ENCODE measurements around the gene AGBL3. TPM values are rescaled to one million over a fixed set of nuclear protein-coding genes. Genes with fewer than 3 reads are reported as not detected.
A peak's percentile ranks its signal among the peaks of the same experiment; 100 is the strongest.
"Not testable (repeated sequence)": the region's sequence is repeated elsewhere in the genome, so short reads cannot be mapped to it uniquely, and the experiment has no call there.

Gene AGBL3
- total and polyA plus RNA-seq, 7 experiments from 2014 or later, result 0.51 to 6.6 (median 2.9) TPM

DNA sequence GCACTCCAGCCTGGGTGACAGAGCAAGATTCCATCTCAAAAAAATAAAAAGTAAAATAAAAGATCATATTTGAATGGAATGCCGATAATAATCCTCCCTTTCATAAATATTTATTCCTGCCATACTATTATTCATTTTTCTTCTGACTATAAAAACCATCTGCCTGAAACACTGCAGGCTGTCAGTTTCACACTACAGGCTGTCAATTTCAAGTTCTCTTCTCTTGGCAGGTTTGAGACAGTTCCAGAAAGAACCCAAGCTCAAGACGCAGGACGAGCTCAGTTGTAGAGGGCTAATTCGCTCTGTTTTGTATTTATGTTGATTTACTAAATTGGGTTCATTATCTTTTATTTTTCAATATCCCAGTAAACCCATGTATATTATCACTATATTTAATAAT lies 18.2 kb upstream of the AGBL3 start:
- DNase-seq, result no peak
- H3K27me3 Mint-ChIP-seq, result peaks cover 0 to 27% (median 7%) of the 10 kb centered on the region in 5 donors
- H3K4me3 Mint-ChIP-seq, result no peak overlapping the region
- H3K36me3 Mint-ChIP-seq, result no peaks in the 10 kb centered on the region
- Histone ChIP-seq H3K36me3 (ENCODE audit: control insufficient read depth in 2 of 3, insufficient read depth in 3 of 3, low read length in 3 of 3) (no peaks in the 10 kb centered on the region), H3K4me3 (ENCODE audit: low read length) (no peak overlapping the region), H3K27ac (ENCODE audit: low read depth, low read length) (no peak overlapping the region), H3K9me3 (ENCODE audit: control insufficient read depth in 2 of 3, low read length in 3 of 3) (no peaks in the 10 kb centered on the region), H3K4me1 (ENCODE audit: control insufficient read depth in 2 of 2, insufficient read depth in 2 of 2, low read length in 2 of 2) (no peaks in the 10 kb centered on the region), H3K27me3 (ENCODE audit: control insufficient read depth in 2 of 2, insufficient read depth in 2 of 2, low read length in 2 of 2) (no peaks in the 10 kb centered on the region)
- H3K9me3 Mint-ChIP-seq, result no peaks in the 10 kb centered on the region
- H3K4me1 Mint-ChIP-seq, result peaks cover 0 to 13% (median 8%) of the 10 kb centered on the region in 7 donors
- no peak overlapping the region for H3K27ac Mint-ChIP-seq
- POLR2A ChIA-PET, result no interaction called here
- intact Hi-C loops (cut with micrococcal nuclease), result no loop called here
- no peak for ATAC-seq
- CTCF ChIA-PET, result interaction anchor here (1.3 kb wide), 1 partner anchor 18 kb away, joined by 3 read pairs; the partner anchor contains the start of gene AGBL3

GRCh38 chr7:134981645-134982044 lies 4.7 kb upstream of the AGBL3 start:
- H3K27me3 ChIP-seq (ENCODE audit: control insufficient read depth in 2 of 2, insufficient read depth in 2 of 2, low read length in 2 of 2); H3K27ac ChIP-seq (ENCODE audit: low read depth, low read length); H3K9me3 ChIP-seq (ENCODE audit: control insufficient read depth in 2 of 3, low read length in 3 of 3); H3K27me3 Mint-ChIP-seq; POLR2A ChIA-PET; H3K4me1 ChIP-seq (ENCODE audit: control insufficient read depth in 2 of 2, insufficient read depth in 2 of 2, low read length in 2 of 2); H3K36me3 ChIP-seq (ENCODE audit: control insufficient read depth in 2 of 3, insufficient read depth in 3 of 3, low read length in 3 of 3); H3K4me3 ChIP-seq (ENCODE audit: low read length); H3K4me3 Mint-ChIP-seq; H3K27ac Mint-ChIP-seq; H3K36me3 Mint-ChIP-seq; DNase-seq; ATAC-seq; H3K9me3 Mint-ChIP-seq; CTCF ChIA-PET: not testable (repeated sequence)
- intact Hi-C loops (cut with micrococcal nuclease), result loop anchor here in 1 of 2 donors (10.0 kb wide), 1 partner anchor 993 kb away; the partner anchor contains the start of gene MTPN
- H3K4me1 Mint-ChIP-seq, result peaks cover 4 to 16% (median 15%) of the 10 kb centered on the region in 7 donors

GRCh38 chr7:134985894-134986362 lies 380 bp upstream of the AGBL3 start:
- Histone ChIP-seq H3K9me3 (ENCODE audit: control insufficient read depth in 2 of 3, low read length in 3 of 3) (no peaks in the 10 kb centered on the region), H3K36me3 (ENCODE audit: control insufficient read depth in 2 of 3, insufficient read depth in 3 of 3, low read length in 3 of 3) (peaks cover 0 to 8% (median 0%) of the 10 kb centered on the region in 3 experiments), H3K27ac (ENCODE audit: low read depth, low read length) (peak overlapping the region; percentile 96), H3K4me3 (ENCODE audit: low read length) (peak overlapping the region; percentile 92), H3K27me3 (ENCODE audit: control insufficient read depth in 2 of 2, insufficient read depth in 2 of 2, low read length in 2 of 2) (no peaks in the 10 kb centered on the region), H3K4me1 (ENCODE audit: control insufficient read depth in 2 of 2, insufficient read depth in 2 of 2, low read length in 2 of 2) (no peaks in the 10 kb centered on the region)
- H3K27me3 Mint-ChIP-seq, result no peaks in the 10 kb centered on the region
- H3K4me3 Mint-ChIP-seq, result peak overlapping the region; percentile 93 to 100 (median 98)
- DNase-seq (no peak), ATAC-seq (peak; percentile 72)
- peaks cover 0 to 1% (median 0%) of the 10 kb centered on the region in 11 donors for H3K9me3 Mint-ChIP-seq
- H3K27ac Mint-ChIP-seq, result peak overlapping the region; percentile 97 to 100 (median 99)
- ChIA-PET POLR2A (interaction anchor here (0.7 to 4.6 kb wide), 13 partner anchors 10 to 351 kb away, joined by 3 to 59 read pairs (median 7); partner anchors contain the start of genes BPGM, CYREN, TMEM140 and WDR91), CTCF (interaction anchor here (0.6 to 4.8 kb wide), 20 partner anchors 8 to 553 kb away, joined by 3 to 31 read pairs (median 3); partner anchors contain the start of genes BPGM, CYREN and TMEM140)
- peaks cover 0 to 12% (median 0%) of the 10 kb centered on the region in 5 donors for H3K36me3 Mint-ChIP-seq
- H3K4me1 Mint-ChIP-seq, result peaks cover 18 to 54% (median 45%) of the 10 kb centered on the region in 7 donors
- intact Hi-C loops (cut with micrococcal nuclease), result loop anchor here (1.0 to 10.0 kb wide), 18 partner anchors 9 to 1904 kb away; partner anchors contain the start of genes AKR1B1 (in 2 of the 2), BPGM (in 2 of the 2), CNOT4 (in 2 of the 2) and CYREN (in 2 of the 2)

DNA sequence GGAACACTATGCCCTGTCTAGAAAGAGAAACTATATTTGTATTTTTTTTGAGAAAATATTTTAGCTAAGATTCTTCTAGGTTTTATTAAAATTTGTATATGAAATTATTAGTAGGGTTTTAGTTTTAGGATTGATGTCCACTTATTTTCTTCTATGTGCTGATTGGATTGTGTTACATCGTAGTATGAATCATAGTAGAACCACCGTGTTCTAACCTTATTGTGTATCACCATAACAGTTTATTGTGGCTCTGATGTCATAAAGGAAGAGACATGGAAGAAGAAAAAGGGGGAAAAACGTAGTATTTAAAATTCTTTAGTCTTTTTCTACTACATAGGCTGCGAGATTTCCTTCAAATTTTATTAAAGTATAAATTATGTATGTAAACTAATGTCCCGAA lies 1.9 kb downstream of the AGBL3 start:
- Histone ChIP-seq H3K27me3 (ENCODE audit: control insufficient read depth in 2 of 2, insufficient read depth in 2 of 2, low read length in 2 of 2) (no peaks in the 10 kb centered on the region), H3K27ac (ENCODE audit: low read depth, low read length) (no peak overlapping the region), H3K36me3 (ENCODE audit: control insufficient read depth in 2 of 3, insufficient read depth in 3 of 3, low read length in 3 of 3) (peaks cover 0 to 8% (median 0%) of the 10 kb centered on the region in 3 experiments), H3K4me1 (ENCODE audit: control insufficient read depth in 2 of 2, insufficient read depth in 2 of 2, low read length in 2 of 2) (peaks cover 0 to 7% of the 10 kb centered on the region in 2 donors), H3K9me3 (ENCODE audit: control insufficient read depth in 2 of 3, low read length in 3 of 3) (no peaks in the 10 kb centered on the region), H3K4me3 (ENCODE audit: low read length) (no peak overlapping the region)
- H3K4me3 Mint-ChIP-seq, result peak overlapping the region in 4 of 10 donors; percentile 27 to 100 (median 64)
- peak overlapping the region in 2 of 9 donors; percentile 50 to 100 for H3K27ac Mint-ChIP-seq
- POLR2A ChIA-PET, result interaction anchor here (0.5 to 4.6 kb wide), 7 partner anchors 90 to 342 kb away, joined by 3 to 59 read pairs (median 4); partner anchors contain the start of genes BPGM, CYREN and TMEM140
- H3K4me1 Mint-ChIP-seq, result peaks cover 21 to 76% (median 68%) of the 10 kb centered on the region in 7 donors
- H3K9me3 Mint-ChIP-seq, result no peaks in the 10 kb centered on the region
- ATAC-seq (no peak), DNase-seq (no peak)
- intact Hi-C loops (cut with micrococcal nuclease), result loop anchor here (5.0 to 10.0 kb wide), 5 partner anchors 524 to 1906 kb away; partner anchors contain the start of genes MTPN (in 2 of the 2), CHCHD3 (in 1 of the 2) and CNOT4 (in 1 of the 2)
- no peaks in the 10 kb centered on the region for H3K27me3 Mint-ChIP-seq
- H3K36me3 Mint-ChIP-seq, result peaks cover 0 to 20% (median 0%) of the 10 kb centered on the region in 5 donors
- CTCF ChIA-PET, result interaction anchor here (0.6 to 4.8 kb wide), 3 partner anchors 9 to 938 kb away, joined by 4 to 31 read pairs (median 4); partner anchors contain the start of gene TMEM140

- H3K27ac ChIP-seq (ENCODE audit: low read depth, low read length), result peak overlapping the region; percentile 42
- ATAC-seq, result no peak
- no peak for DNase-seq
- peaks cover 6 to 39% of the 10 kb centered on the region in 2 donors for H3K4me1 ChIP-seq (ENCODE audit: control insufficient read depth in 2 of 2, insufficient read depth in 2 of 2, low read length in 2 of 2)
- H3K4me3 ChIP-seq (ENCODE audit: low read length), result no peak overlapping the region
- Mint-ChIP-seq H3K4me3 (peak overlapping the region in 3 of 10 donors; percentile 2 to 44 (median 39)), H3K4me1 (peaks cover 25 to 95% (median 87%) of the 10 kb centered on the region in 7 donors), H3K27ac (peak overlapping the region in 8 of 9 donors; percentile 71 to 96 (median 92)), H3K27me3 (no peaks in the 10 kb centered on the region), H3K36me3 (peaks cover 0 to 33% (median 5%) of the 10 kb centered on the region in 5 donors), H3K9me3 (no peaks in the 10 kb centered on the region)
- ChIA-PET CTCF (interaction anchor here (1.5 kb wide), 1 partner anchor 158 kb away, joined by 6 read pairs; no protein-coding TSS in a partner anchor), POLR2A (interaction anchor here (1.0 to 1.6 kb wide), 2 partner anchors 156 to 179 kb away, joined by 3 to 5 read pairs; partner anchors contain the start of genes CYREN and TMEM140)
- no peaks in the 10 kb centered on the region for H3K9me3 ChIP-seq (ENCODE audit: control insufficient read depth in 2 of 3, low read length in 3 of 3)
- H3K27me3 ChIP-seq (ENCODE audit: control insufficient read depth in 2 of 2, insufficient read depth in 2 of 2, low read length in 2 of 2), result no peaks in the 10 kb centered on the region
- H3K36me3 ChIP-seq (ENCODE audit: control insufficient read depth in 2 of 3, insufficient read depth in 3 of 3, low read length in 3 of 3), result peaks cover 0 to 2% (median 0%) of the 10 kb centered on the region in 3 experiments
- intact Hi-C loops (cut with micrococcal nuclease), result no loop called here
These were observed 5.4 kb downstream of the AGBL3 start for GRCh38 chr7:134991469-134992339.

GRCh38 chr7:134992626-134993179 lies 6.4 kb downstream of the AGBL3 start:
- ChIA-PET CTCF (interaction anchor here (1.5 kb wide), 1 partner anchor 157 kb away, joined by 6 read pairs; no protein-coding TSS in a partner anchor), POLR2A (interaction anchor here (1.0 to 1.6 kb wide), 3 partner anchors 9 to 178 kb away, joined by 3 to 5 read pairs (median 3); partner anchors contain the start of genes CYREN and TMEM140)
- Histone ChIP-seq H3K27me3 (ENCODE audit: control insufficient read depth in 2 of 2, insufficient read depth in 2 of 2, low read length in 2 of 2) (no peaks in the 10 kb centered on the region), H3K9me3 (ENCODE audit: control insufficient read depth in 2 of 3, low read length in 3 of 3) (no peaks in the 10 kb centered on the region), H3K4me1 (ENCODE audit: control insufficient read depth in 2 of 2, insufficient read depth in 2 of 2, low read length in 2 of 2) (peaks cover 6 to 47% of the 10 kb centered on the region in 2 donors), H3K4me3 (ENCODE audit: low read length) (no peak overlapping the region), H3K27ac (ENCODE audit: low read depth, low read length) (peak overlapping the region; percentile 42), H3K36me3 (ENCODE audit: control insufficient read depth in 2 of 3, insufficient read depth in 3 of 3, low read length in 3 of 3) (no peaks in the 10 kb centered on the region)
- ATAC-seq (peak; percentile 51), DNase-seq (peak in 6 of 9 donors; percentile 6 to 25 (median 12))
- no peaks in the 10 kb centered on the region for H3K9me3 Mint-ChIP-seq
- H3K4me3 Mint-ChIP-seq, result peak overlapping the region; percentile 3 to 77 (median 29)
- peaks cover 0 to 33% (median 6%) of the 10 kb centered on the region in 5 donors for H3K36me3 Mint-ChIP-seq
- H3K27ac Mint-ChIP-seq, result peak overlapping the region; percentile 66 to 96 (median 91)
- H3K27me3 Mint-ChIP-seq, result no peaks in the 10 kb centered on the region
- intact Hi-C loops (cut with micrococcal nuclease), result no loop called here
- H3K4me1 Mint-ChIP-seq, result peaks cover 23 to 97% (median 92%) of the 10 kb centered on the region in 7 donors
